HFFc6 (cell line): Measurements from ENCODE around the gene YJU2. TPM values are rescaled to one million over a fixed set of nuclear protein-coding genes. Genes with fewer than 3 reads are reported as not detected.

ENCODE experiments used
- DNase-seq: peaks from one replicate; pipeline ENCODE4 v3.0.0-alpha.2; 2018
- H3K27ac Mint-ChIP-seq: 2 replicates; pipeline ENCODE4 v1.8.0; 2020; ENCODE audit warnings: mild to moderate bottlenecking, mixed read lengths
- H3K27me3 Mint-ChIP-seq: 2 replicates; pipeline ENCODE4 v1.8.0; 2021; ENCODE audit warnings: mild to moderate bottlenecking, moderate library complexity, mixed read lengths; ENCODE audit not compliant: insufficient read depth
- H3K36me3 Mint-ChIP-seq: 2 replicates; pipeline ENCODE4 v1.8.0; 2021; ENCODE audit warnings: low read depth, mixed read lengths
- H3K4me1 Mint-ChIP-seq: 2 replicates; pipeline ENCODE4 v1.8.0; 2020; ENCODE audit warnings: low read depth, mixed read lengths
- H3K4me3 Mint-ChIP-seq: 2 replicates; pipeline ENCODE4 v1.8.0; 2020; ENCODE audit warnings: mild to moderate bottlenecking, moderate library complexity, mixed read lengths
- H3K9me3 Mint-ChIP-seq: 2 replicates; pipeline ENCODE4 v1.8.0; 2020; ENCODE audit warnings: mild to moderate bottlenecking, mixed read lengths
- CTCF ChIP-seq: fragments of 200-600 bp; sonication (generic); IDR thresholded peaks from 2 replicates; pipeline ENCODE4 v1.5.0; 2021; ENCODE audit warnings: antibody characterized with exemption, mild to moderate bottlenecking
- total RNA-seq, 6 experiments: library from RNA; stranded (reverse); fragmentation: NEBNext Ultra II Directional; extraction: Animal tissue kit (Norgen Biotek cat#: 25700); gene quantifications; 2 replicates in 1 of 6; 3 replicates in 5 of 6; pipeline ENCODE4 v1.2.3, GENCODE V29; 2021

YJU2 gene
- total RNA-seq, 6 experiments from 2014 or later: 12.0 to 17.7 (median 16.1) TPM

GRCh38 chr19:4220188-4220587 is 26.7 kb upstream of the YJU2 start:
- no peak for TF ChIP-seq CTCF
- peaks cover 6% of the 10 kb centered on the region; the same call in 1 of the 2 replicates for H3K9me3 Mint-ChIP-seq
- no peaks in the 10 kb centered on the region for H3K4me1 Mint-ChIP-seq
- H3K27ac Mint-ChIP-seq: no peak overlapping the region
- no peaks in the 10 kb centered on the region; the same call in none of the 2 replicates for H3K27me3 Mint-ChIP-seq
- H3K4me3 Mint-ChIP-seq: no peak overlapping the region
- peaks cover 5% of the 10 kb centered on the region; the same call in 1 of the 2 replicates for H3K36me3 Mint-ChIP-seq
- no peak for DNase-seq

GRCh38 chr19:4224470-4224869 is 22.4 kb upstream of the YJU2 start:
- no peak for DNase-seq

DNA sequence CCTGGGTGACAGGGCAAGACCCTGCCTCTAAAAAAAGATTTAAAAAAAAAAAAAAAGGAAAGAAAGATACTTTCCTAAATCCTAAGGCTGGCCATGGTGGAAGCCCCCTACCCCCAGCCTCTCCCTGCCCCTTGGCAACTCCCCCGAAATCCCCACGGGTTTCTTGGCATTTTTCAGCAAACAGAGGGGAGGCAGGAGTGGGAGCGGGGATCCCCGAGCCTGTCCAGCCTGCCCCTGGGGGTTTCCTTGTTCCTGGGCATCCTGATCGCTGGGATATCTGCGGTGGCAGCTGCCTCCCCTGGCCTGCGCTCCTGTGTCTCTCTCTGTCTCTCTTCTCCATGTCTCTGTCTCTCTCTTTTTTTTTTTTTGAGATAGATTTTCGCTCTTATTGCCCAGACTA is 21.0 kb upstream of the YJU2 start:
- no peak for TF ChIP-seq CTCF
- Mint-ChIP-seq H3K9me3 (no peaks in the 10 kb centered on the region), H3K36me3 (no peaks in the 10 kb centered on the region), H3K27ac (no peak overlapping the region), H3K4me3 (no peak overlapping the region), H3K27me3 (peaks cover 5% of the 10 kb centered on the region), H3K4me1 (no peaks in the 10 kb centered on the region)
- no peak for DNase-seq

More at GRCh38 chr19:4224470-4224869, 22.4 kb upstream of the YJU2 start:
- Mint-ChIP-seq H3K36me3 (no peaks in the 10 kb centered on the region), H3K4me1 (no peaks in the 10 kb centered on the region), H3K27me3 (peaks cover 5% of the 10 kb centered on the region), H3K27ac (no peak overlapping the region), H3K4me3 (no peak overlapping the region), H3K9me3 (no peaks in the 10 kb centered on the region)
- TF ChIP-seq CTCF: no peak

GRCh38 chr19:4227771-4228170 is 19.1 kb upstream of the YJU2 start:
- Mint-ChIP-seq H3K27ac (no peak overlapping the region), H3K36me3 (no peaks in the 10 kb centered on the region), H3K27me3 (peaks cover 5% of the 10 kb centered on the region), H3K9me3 (no peaks in the 10 kb centered on the region), H3K4me3 (no peak overlapping the region), H3K4me1 (no peaks in the 10 kb centered on the region)
- TF ChIP-seq CTCF: no peak
- DNase-seq: no peak

GRCh38 chr19:4228765-4229178 is 18.1 kb upstream of the YJU2 start:
- no peaks in the 10 kb centered on the region for H3K9me3 Mint-ChIP-seq
- DNase-seq: no peak
- H3K36me3 Mint-ChIP-seq: no peaks in the 10 kb centered on the region
- H3K27me3 Mint-ChIP-seq: peaks cover 5% of the 10 kb centered on the region; the same call in 1 of the 2 replicates
- H3K27ac Mint-ChIP-seq: no peak overlapping the region
- no peak for TF ChIP-seq CTCF
- H3K4me1 Mint-ChIP-seq: no peaks in the 10 kb centered on the region
- no peak overlapping the region for H3K4me3 Mint-ChIP-seq
